HepG2 (cell line): ENCODE data around the gene SLC2A6. TPM values are rescaled to one million over a fixed set of nuclear protein-coding genes. Genes with fewer than 3 reads are reported as not detected.
A peak's percentile ranks its signal among the peaks of the same experiment; 100 is the strongest.

Experiments
- ATAC-seq: fragments of 200-7000 bp; cut with Tn5 transposase; 3 replicates; pipeline ENCODE4 v1.9.1; 2020; ENCODE audit warnings: mild to moderate bottlenecking, moderate library complexity
- BruUV-seq: library from RNA; stranded (reverse); fragments of 400-500 nt; replicated peaks from 2 replicates; lab custom pipeline; 2021; lab: Mats Ljungman, UMichigan
- CTCF ChIA-PET: fragments of 300-600 bp; formaldehyde crosslinking; extraction: SDS; loops from one replicate; lab custom pipeline; 2021; ENCODE audit warnings: low total read pairs, inconsistent platforms, low intra/inter-chr PET ratio; lab: Yijun Ruan, JAX
- POLR2A ChIA-PET: fragments of 350-600 bp; sonication (Branson Sonifier 250); formaldehyde crosslinking; loops from one replicate; lab custom pipeline; 2020; ENCODE audit warnings: antibody characterized with exemption, inconsistent platforms; lab: Yijun Ruan, JAX
- DNase-seq: peaks from one replicate; pipeline ENCODE4 v3.0.0-alpha.2; 2015; ENCODE audit warnings: low spot score
- FAIRE-seq: peaks from 3 replicates; lab custom pipeline; 2011; peaks lifted over from hg19 to GRCh38; lab: Jason Lieb, UNC
- H2AFZ ChIP-seq: one replicate; pipeline ENCODE4 v1.6.1; 2011; ENCODE audit warnings: low read length, inconsistent platforms
- H3K27ac ChIP-seq: fragments of 300-600 bp; 3 replicates; pipeline ENCODE4 v1.8.0; 2011; ENCODE audit warnings: mixed run types, mild to moderate bottlenecking, mixed read lengths, low read length, inconsistent platforms; ENCODE audit not compliant: insufficient read depth; ENCODE audit errors: extremely low read length
- H3K27me3 ChIP-seq, 2 experiments: fragments of 200-600 bp in 1 of 2; 2 replicates in 1 of 2; 3 replicates in 1 of 2; pipeline versions ENCODE4 v1.6.0 to v1.8.0; 2011; ENCODE audit warnings: low read length in 2 of 2, mild to moderate bottlenecking in 2 of 2, moderate library complexity in 2 of 2, inconsistent platforms in 1 of 2; ENCODE audit not compliant: insufficient read depth in 2 of 2, control insufficient read depth in 1 of 2
- H3K36me3 ChIP-seq, 2 experiments: fragments of 200-600 bp in 1 of 2; replicated peaks in 1 of 2; 2 replicates in 1 of 2; 3 replicates in 1 of 2; pipeline versions ENCODE4 v1.5.1 to v1.8.0; 2011; ENCODE audit warnings: low read length in 2 of 2, inconsistent platforms in 1 of 2; ENCODE audit not compliant: insufficient read depth in 2 of 2, control insufficient read depth in 1 of 2
- H3K4me1 ChIP-seq: 2 replicates; pipeline ENCODE4 v1.5.1; 2012; ENCODE audit warnings: low read length, inconsistent platforms; ENCODE audit not compliant: insufficient read depth
- H3K4me2 ChIP-seq: 2 replicates; pipeline ENCODE4 v1.6.0; 2011; ENCODE audit warnings: low read depth, low read length, inconsistent platforms
- H3K4me3 ChIP-seq, 3 experiments: fragments of 200-600 bp in 1 of 3; sonication (generic), shearing (Covaris generic) in 1 of 3; replicated peaks in 1 of 3; 2 replicates each; pipeline ENCODE4 v1.5.1; 2011 to 2016; ENCODE audit warnings: low read length in 3 of 3, inconsistent platforms in 2 of 3, low read depth in 2 of 3, mild to moderate bottlenecking in 2 of 3, control low read depth in 1 of 3, mixed read lengths in 1 of 3; ENCODE audit not compliant: insufficient read depth in 1 of 3
- H3K79me2 ChIP-seq: one replicate; pipeline ENCODE4 v1.6.1; 2011; ENCODE audit warnings: low read length, inconsistent platforms; ENCODE audit not compliant: insufficient read depth
- H3K9ac ChIP-seq: 2 replicates; pipeline ENCODE4 v1.6.0; 2011; ENCODE audit warnings: mild to moderate bottlenecking, low read depth, low read length, inconsistent platforms; ENCODE audit not compliant: insufficient read depth
- H3K9me3 ChIP-seq: 2 replicates; pipeline ENCODE4 v1.5.1; 2012; ENCODE audit warnings: mild to moderate bottlenecking, low read length
- H4K20me1 ChIP-seq: 2 replicates; pipeline ENCODE4 v1.6.0; 2011; ENCODE audit warnings: inconsistent platforms, mild to moderate bottlenecking, low read length, moderate library complexity; ENCODE audit not compliant: insufficient read depth
- AGO1 ChIP-seq: fragments of 200-400 bp; formaldehyde crosslinking; IDR thresholded peaks from 2 replicates; pipeline ENCODE4 v1.6.1; 2017; ENCODE audit warnings: mild to moderate bottlenecking, low read depth, low read length, moderate library complexity; ENCODE audit not compliant: poor library complexity, severe bottlenecking
- EED ChIP-seq: sonication (generic); formaldehyde crosslinking; IDR thresholded peaks from 2 replicates; pipeline ENCODE4 v1.5.0; 2020; ENCODE audit warnings: mild to moderate bottlenecking, missing genetic modification reagents
- FOSL2 ChIP-seq: sonication (generic); formaldehyde crosslinking; IDR thresholded peaks from 2 replicates; pipeline ENCODE4 v1.4.0; 2020; ENCODE audit warnings: missing genetic modification reagents
- KAT8 ChIP-seq: IDR thresholded peaks from 2 replicates; pipeline ENCODE4 v1.6.1; 2016; ENCODE audit warnings: missing genetic modification reagents, missing compliant biosample characterization
- PAF1 ChIP-seq: IDR thresholded peaks from 2 replicates; pipeline ENCODE4 v1.6.1; 2016; ENCODE audit warnings: missing genetic modification reagents, missing compliant biosample characterization
- SOX13 ChIP-seq, 3 experiments: fragments of 450-650 bp in 1 of 3; sonication (generic) in 1 of 3; formaldehyde crosslinking in 1 of 3; IDR thresholded peaks in 2 of 3; conservative IDR thresholded peaks in 1 of 3; 2 replicates each; pipeline versions ENCODE4 v1.5.0 to v1.6.1; 2016 to 2020; ENCODE audit warnings: antibody characterized with exemption in 1 of 3, mild to moderate bottlenecking in 1 of 3, missing compliant biosample characterization in 1 of 3, missing genetic modification reagents in 1 of 3, moderate library complexity in 1 of 3
- SOX6 ChIP-seq, 2 experiments: fragments of 450-650 bp in 1 of 2; sonication (generic) in 1 of 2; formaldehyde crosslinking in 1 of 2; IDR thresholded peaks; 2 replicates each; pipeline versions ENCODE4 v1.4.0 to v1.6.1; 2017 to 2020; ENCODE audit warnings: antibody characterized with exemption in 1 of 2, mild to moderate bottlenecking in 1 of 2, missing genetic modification reagents in 1 of 2
- TBX2 ChIP-seq: sonication (generic); formaldehyde crosslinking; IDR thresholded peaks from 2 replicates; pipeline ENCODE4 v1.5.0; 2020; ENCODE audit warnings: missing genetic modification reagents, mild to moderate bottlenecking, borderline replicate concordance
- TERF1 ChIP-seq: sonication (generic); formaldehyde crosslinking; IDR thresholded peaks from 2 replicates; pipeline ENCODE4 v1.8.0; 2022; ENCODE audit warnings: mild to moderate bottlenecking, missing genetic modification reagents, moderate library complexity
- YEATS4 ChIP-seq: sonication (generic); formaldehyde crosslinking; IDR thresholded peaks from 2 replicates; pipeline ENCODE4 v1.4.0; 2020; ENCODE audit warnings: missing genetic modification reagents, borderline replicate concordance
- ZBTB7A ChIP-seq: sonication (generic); formaldehyde crosslinking; IDR thresholded peaks from 2 replicates; pipeline ENCODE4 v1.8.0; 2022; ENCODE audit warnings: mild to moderate bottlenecking, missing genetic modification reagents
- ZMYM4 ChIP-seq: sonication (generic); formaldehyde crosslinking; IDR thresholded peaks from 2 replicates; pipeline ENCODE4 v1.8.1; 2023; ENCODE audit warnings: mild to moderate bottlenecking, missing genetic modification reagents
- ZNF382 ChIP-seq: sonication (generic); formaldehyde crosslinking; IDR thresholded peaks from 2 replicates; pipeline ENCODE4 v1.5.0; 2020; ENCODE audit warnings: missing genetic modification reagents, mild to moderate bottlenecking, borderline replicate concordance
- ZNF431 ChIP-seq: sonication (generic); formaldehyde crosslinking; IDR thresholded peaks from 2 replicates; pipeline ENCODE4 v1.9.0; 2022; ENCODE audit warnings: missing genetic modification reagents, low read depth, mild to moderate bottlenecking, borderline replicate concordance
- ZNF441 ChIP-seq: sonication (generic); formaldehyde crosslinking; IDR thresholded peaks from 2 replicates; pipeline ENCODE4 v1.7.0; 2021; ENCODE audit warnings: missing genetic modification reagents, borderline replicate concordance
- WGBS: methylation state at CpG from one replicate; pipeline ENCODE4 v1.1.6; 2017; ENCODE audit warnings: low lambda C conversion rate; 5-methylcytosine and 5-hydroxymethylcytosine counted together
- in situ Hi-C: cut with HindIII; loops from 2 replicates; pipeline ENCODE4 v1.10.0; 2017; ENCODE audit warnings: low pct_unique_long_range_greater_than_20kb; ENCODE audit not compliant: extremely low pct_ligation_motif_present
- intact Hi-C: fragments of 100-400 bp; cut with micrococcal nuclease; formaldehyde crosslinking; loops from one replicate; pipeline ENCODE4 v1.10.0; 2022; ENCODE audit not compliant: unreplicated experiment
- polyA plus RNA-seq, 8 experiments: library from polyadenylated mRNA; depleted of rRNA in 3 of 8; stranded (reverse) in 7 of 8; unstranded in 1 of 8; fragments of >200 nt; fragmentation: Illumina TruSeq in 4 of 8; extraction: Trizol in 4 of 8; gene quantifications; 2 replicates each; pipeline versions ENCODE4 v1.2.1 to v1.2.3, GENCODE V29; 2011 to 2016; ENCODE audit warnings: low read depth in 4 of 8, missing spikeins in 1 of 8, mixed read lengths in 1 of 8; ENCODE audit not compliant: insufficient read depth in 1 of 8
- total RNA-seq, 5 experiments: library from RNA; depleted of rRNA; stranded (reverse); fragments of >200 nt; fragmentation: Illumina TruSeq; extraction: Trizol; gene quantifications; 2 replicates each; pipeline ENCODE4 v1.2.3, GENCODE V29; 2016; ENCODE audit warnings: low read depth in 1 of 5

Gene SLC2A6
- total and polyA plus RNA-seq, 2 of the 13 experiments (the other 11 are each of a cell fraction or from before 2014, with no cell fraction given) = 4.1 to 15.0 TPM

- no peak for TF ChIP-seq ZMYM4
- TF ChIP-seq ZNF431 (CRISPR knock-in tag) = no peak
- no peak for TF ChIP-seq PAF1
- TF ChIP-seq TBX2 = no peak
These were observed 50.2 kb downstream of the SLC2A6 start (continued) for GRCh38 chr9:133428617-133429101.

- Histone ChIP-seq H3K4me2 (peak overlapping the region; percentile 83), H3K9ac (0 out of 2 replicates have a peak overlapping the region, but pooled peaks have one; percentile 13), H3K4me3 (peak overlapping the region; percentile 11 to 60 (median 48); a peak in 4 of 6 replicates), H3K79me2 (no peaks in the 10 kb centered on the region), H3K4me1 (peaks cover 39% of the 10 kb centered on the region), H2AFZ (no peak overlapping the region), H3K36me3 (no peaks in the 10 kb centered on the region), H3K27ac (peak overlapping the region; percentile 64), H3K27me3 (no peaks in the 10 kb centered on the region; a peak in 1 of 5 replicates), H3K9me3 (no peaks in the 10 kb centered on the region), H4K20me1 (no peaks in the 10 kb centered on the region)
- in situ Hi-C loops = no loop called here
- 10% methylated on average over 7 of the region's 10 CpGs for WGBS
- peak; percentile 44 for ATAC-seq
- CTCF ChIA-PET = interaction anchor here (0.9 kb wide), 1 partner anchor 59 kb away, joined by 3 read pairs; no protein-coding TSS in a partner anchor
- intact Hi-C loops = no loop called here
- peak; percentile 86 for FAIRE-seq
- POLR2A ChIA-PET = interaction anchor here (0.8 to 1.8 kb wide), 2 partner anchors 31 to 310 kb away, joined by 3 to 9 read pairs; partner anchors contain the start of genes CACFD1 and SARDH
- BruUV-seq = no TSS peak
- DNase-seq = peak; percentile 62
- TF ChIP-seq ZNF382 (CRISPR knock-in tag) = no peak
- no peak for TF ChIP-seq SOX13 (IDR thresholded peaks at IDR 0.05)
- peak in 1 of 2 experiments; percentile 49; a peak in 1 of 4 replicates for TF ChIP-seq SOX13 (CRISPR knock-in tag; conservative IDR thresholded peaks at IDR 0.05 in 1 of 2, IDR thresholded peaks at IDR 0.05 in 1 of 2)
- TF ChIP-seq YEATS4 (CRISPR knock-in tag) = peak; percentile 22; the same call in 1 of the 2 replicates
- TF ChIP-seq TERF1 (CRISPR knock-in tag) = 0 out of 2 replicates have a peak, but pooled peaks have one; percentile 59
- no peak for TF ChIP-seq SOX6 (IDR thresholded peaks at IDR 0.05)
- TF ChIP-seq SOX6 (CRISPR knock-in tag; IDR thresholded peaks at IDR 0.05) = peak; percentile 48
- 0 out of 2 replicates have a peak, but pooled peaks have one; percentile 21 for TF ChIP-seq KAT8 (CRISPR knock-in tag)
- no peak for TF ChIP-seq EED (CRISPR knock-in tag)
- peak; percentile 61; the same call in 1 of the 2 replicates for TF ChIP-seq ZBTB7A (CRISPR knock-in tag)
- TF ChIP-seq FOSL2 (CRISPR knock-in tag) = no peak
- peak; percentile 94 for TF ChIP-seq ZNF441
- TF ChIP-seq AGO1 = no peak
These were observed 51.1 kb downstream of the SLC2A6 start for GRCh38 chr9:133427658-133428348.
